ENCODE data around the gene STK25. TPM values are rescaled to one million over a fixed set of nuclear protein-coding genes. Genes with fewer than 3 reads are reported as not detected.

Gene STK25
- total and polyA plus RNA-seq, 2 experiments from 2014 or later: 125 to 304 TPM

GRCh38 chr2:241516520-241516965 is 8.2 kb upstream of the STK25 start:
- Histone ChIP-seq H3K4me2 (no peak overlapping the region), H3K79me2 (replicated peaks; ENCODE audit: insufficient read depth) (no peaks in the 10 kb centered on the region), H3F3A (replicated peaks; ENCODE audit: low read depth) (peaks cover 8% of the 10 kb centered on the region), H3K4me3 (no peak overlapping the region), H3K4me1 (ENCODE audit: insufficient read depth) (no peaks in the 10 kb centered on the region), H3K27ac (ENCODE audit: low read depth) (no peak overlapping the region), H2AFZ (no peak overlapping the region), H4K20me1 (replicated peaks; ENCODE audit: insufficient read depth) (no peaks in the 10 kb centered on the region; the same call in 1 of the 2 replicates), H3K27me3 (ENCODE audit: insufficient read depth) (no peaks in the 10 kb centered on the region), H3K9me2 (ENCODE audit: insufficient read depth) (0 out of 2 replicates have a peak, but pooled peaks cover 5% of the 10 kb centered on the region), H3K36me3 (ENCODE audit: insufficient read depth) (no peaks in the 10 kb centered on the region)
- Mint-ChIP-seq H3K9me3 (no peaks in the 10 kb centered on the region; the same call in none of the 3 replicates), H3K4me3 (no peak overlapping the region), H3K4me1 (no peaks in the 10 kb centered on the region), H3K27me3 (ENCODE audit: insufficient read depth, low read depth, poor library complexity) (peaks cover 16% of the 10 kb centered on the region), H3K36me3 (ENCODE audit: low read depth) (peaks cover 11% of the 10 kb centered on the region), H3K27ac (no peak overlapping the region)
- DNase-seq (ENCODE audit: low spot score) (no peak), ATAC-seq (no peak)
- no peak for TF ChIP-seq ETS1 (IDR thresholded peaks at IDR 0.05)
- no peak for TF ChIP-seq NANOG (IDR thresholded peaks at IDR 0.05; ENCODE audit: borderline replicate concordance)
- TF ChIP-seq ZNF114 (CRISPR knock-in tag; IDR thresholded peaks at IDR 0.05): no peak
- no peak for TF ChIP-seq JUNB (IDR thresholded peaks at IDR 0.05; ENCODE audit: unreplicated experiment)
- TF ChIP-seq REST (IDR thresholded peaks at IDR 0.05; ENCODE audit: unreplicated experiment): no peak
- no peak for TF ChIP-seq CREB1 (CRISPR knock-in tag; IDR thresholded peaks at IDR 0.05; ENCODE audit: low read depth)
- TF ChIP-seq EZH2phosphoT487 (IDR thresholded peaks at IDR 0.05; ENCODE audit: unreplicated experiment): no peak
- no peak for TF ChIP-seq ZNF331 (CRISPR knock-in tag; IDR thresholded peaks at IDR 0.05; ENCODE audit: low read depth)
- TF ChIP-seq ZNF462 (CRISPR knock-in tag; IDR thresholded peaks at IDR 0.05): no peak
- TF ChIP-seq EZH2 (IDR thresholded peaks at IDR 0.05; ENCODE audit: low read depth, unreplicated experiment): no peak
- no peak for TF ChIP-seq POLR2AphosphoS5 (IDR thresholded peaks at IDR 0.05; ENCODE audit: low read depth)
- no peak for TF ChIP-seq STAT1 (IDR thresholded peaks at IDR 0.05; ENCODE audit: unreplicated experiment)
- TF ChIP-seq CTCF (conservative IDR thresholded peaks at IDR 0.05; ENCODE audit: low read depth in 2 of 2): no peak
